IPS-20b (cell line): ENCODE measurements around the gene S1PR5.
A peak's percentile ranks its signal among the peaks of the same experiment; 100 is the strongest.

Experiments used
- H3K27ac ChIP-seq: one replicate; pipeline ENCODE4 v1.5.1; 2013; ENCODE audit warnings: low read length
- H3K27me3 ChIP-seq: 2 replicates; pipeline ENCODE4 v1.6.1; 2013; ENCODE audit warnings: mild to moderate bottlenecking, low read length, inconsistent platforms; ENCODE audit not compliant: insufficient read depth
- H3K36me3 ChIP-seq: 2 replicates; pipeline ENCODE4 v1.6.1; 2013; ENCODE audit warnings: low read depth, mild to moderate bottlenecking, inconsistent platforms, low read length, moderate library complexity; ENCODE audit not compliant: insufficient read depth
- H3K4me1 ChIP-seq: 2 replicates; pipeline ENCODE4 v1.6.1; 2013; ENCODE audit warnings: mild to moderate bottlenecking, control low read depth, inconsistent platforms, low read length, moderate library complexity; ENCODE audit not compliant: insufficient read depth
- H3K4me3 ChIP-seq: 2 replicates; pipeline ENCODE4 v1.5.1; 2013; ENCODE audit warnings: mild to moderate bottlenecking, low read length, inconsistent platforms
- H3K9ac ChIP-seq: 2 replicates; pipeline ENCODE4 v1.6.1; 2013; ENCODE audit warnings: low read depth, mild to moderate bottlenecking, inconsistent platforms, low read length, moderate library complexity
- H3K9me3 ChIP-seq: 2 replicates; pipeline ENCODE4 v1.6.1; 2013; ENCODE audit warnings: mild to moderate bottlenecking, low read depth, low read length, inconsistent platforms; ENCODE audit not compliant: insufficient read depth

S1PR5 gene, protein sequence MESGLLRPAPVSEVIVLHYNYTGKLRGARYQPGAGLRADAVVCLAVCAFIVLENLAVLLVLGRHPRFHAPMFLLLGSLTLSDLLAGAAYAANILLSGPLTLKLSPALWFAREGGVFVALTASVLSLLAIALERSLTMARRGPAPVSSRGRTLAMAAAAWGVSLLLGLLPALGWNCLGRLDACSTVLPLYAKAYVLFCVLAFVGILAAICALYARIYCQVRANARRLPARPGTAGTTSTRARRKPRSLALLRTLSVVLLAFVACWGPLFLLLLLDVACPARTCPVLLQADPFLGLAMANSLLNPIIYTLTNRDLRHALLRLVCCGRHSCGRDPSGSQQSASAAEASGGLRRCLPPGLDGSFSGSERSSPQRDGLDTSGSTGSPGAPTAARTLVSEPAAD

DNA sequence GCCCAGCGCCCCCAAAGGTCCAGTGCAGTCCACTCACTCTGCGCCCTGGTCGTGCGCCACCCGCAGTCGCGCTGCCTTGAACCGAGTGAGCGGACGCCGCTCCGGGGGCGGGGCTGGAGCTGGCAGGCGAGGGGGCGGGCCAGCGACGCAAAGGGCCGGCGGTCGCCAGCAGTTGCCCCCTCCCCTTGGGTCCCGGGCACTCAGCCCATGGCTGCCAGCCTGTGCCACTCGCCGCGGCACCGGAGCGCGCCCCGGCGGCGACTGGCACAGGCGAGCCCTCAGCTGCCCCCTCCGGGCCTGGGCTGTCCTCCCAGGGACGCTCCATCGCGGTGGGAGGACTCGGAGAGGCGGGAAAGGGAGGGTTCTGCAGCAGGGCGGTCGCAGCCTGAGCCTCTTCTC is at the start of gene S1PR5:
Gene S1PR5, minus strand, starts transcription at position 87 of the 399 bp plus-strand sequence. CDS start 2,436 bp downstream, outside the sequence.
- Histone ChIP-seq H3K9ac (no peak within 1 kb of the TSS), H3K27ac (no peak within 1 kb of the TSS), H3K36me3 (no peaks in the 10 kb centered on the region), H3K9me3 (no peaks in the 10 kb centered on the region), H3K4me3 (peak within 1 kb of the TSS; percentile 65), H3K4me1 (0 out of 2 replicates have a peak, but pooled peaks cover 4% of the 10 kb centered on the region), H3K27me3 (peaks cover 81% of the 10 kb centered on the region)

GRCh38 chr19:10566658-10567410 is 49.6 kb upstream of the S1PR5 start:
- peaks cover 6% of the 10 kb centered on the region for H3K36me3 ChIP-seq
- no peak overlapping the region; the same call in 1 of the 2 replicates for H3K4me3 ChIP-seq
- peaks cover 18% of the 10 kb centered on the region for H3K27me3 ChIP-seq
- no peak overlapping the region for H3K9ac ChIP-seq
- H3K4me1 ChIP-seq: peaks cover 6% of the 10 kb centered on the region; the same call in 1 of the 2 replicates
- H3K9me3 ChIP-seq: no peaks in the 10 kb centered on the region
- H3K27ac ChIP-seq: no peak overlapping the region

DNA sequence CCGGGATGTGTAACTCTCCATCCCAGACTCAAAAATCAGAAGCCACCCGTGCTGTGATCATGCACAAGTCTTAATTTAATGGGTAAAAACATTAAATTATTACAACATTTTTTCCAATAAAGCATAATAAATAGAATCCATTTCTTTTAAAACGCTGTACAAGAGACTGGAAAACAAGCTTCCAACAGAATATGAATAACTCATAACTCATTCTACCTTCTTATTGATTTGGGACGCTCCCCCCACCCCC is 49.1 kb upstream of the S1PR5 start:
- no peak overlapping the region for H3K9ac ChIP-seq
- H3K27ac ChIP-seq: no peak overlapping the region
- H3K4me3 ChIP-seq: peak overlapping the region; percentile 85
- H3K9me3 ChIP-seq: no peaks in the 10 kb centered on the region
- H3K4me1 ChIP-seq: peaks cover 6% of the 10 kb centered on the region; the same call in 1 of the 2 replicates
- peaks cover 11% of the 10 kb centered on the region for H3K36me3 ChIP-seq
- peaks cover 18% of the 10 kb centered on the region for H3K27me3 ChIP-seq

DNA sequence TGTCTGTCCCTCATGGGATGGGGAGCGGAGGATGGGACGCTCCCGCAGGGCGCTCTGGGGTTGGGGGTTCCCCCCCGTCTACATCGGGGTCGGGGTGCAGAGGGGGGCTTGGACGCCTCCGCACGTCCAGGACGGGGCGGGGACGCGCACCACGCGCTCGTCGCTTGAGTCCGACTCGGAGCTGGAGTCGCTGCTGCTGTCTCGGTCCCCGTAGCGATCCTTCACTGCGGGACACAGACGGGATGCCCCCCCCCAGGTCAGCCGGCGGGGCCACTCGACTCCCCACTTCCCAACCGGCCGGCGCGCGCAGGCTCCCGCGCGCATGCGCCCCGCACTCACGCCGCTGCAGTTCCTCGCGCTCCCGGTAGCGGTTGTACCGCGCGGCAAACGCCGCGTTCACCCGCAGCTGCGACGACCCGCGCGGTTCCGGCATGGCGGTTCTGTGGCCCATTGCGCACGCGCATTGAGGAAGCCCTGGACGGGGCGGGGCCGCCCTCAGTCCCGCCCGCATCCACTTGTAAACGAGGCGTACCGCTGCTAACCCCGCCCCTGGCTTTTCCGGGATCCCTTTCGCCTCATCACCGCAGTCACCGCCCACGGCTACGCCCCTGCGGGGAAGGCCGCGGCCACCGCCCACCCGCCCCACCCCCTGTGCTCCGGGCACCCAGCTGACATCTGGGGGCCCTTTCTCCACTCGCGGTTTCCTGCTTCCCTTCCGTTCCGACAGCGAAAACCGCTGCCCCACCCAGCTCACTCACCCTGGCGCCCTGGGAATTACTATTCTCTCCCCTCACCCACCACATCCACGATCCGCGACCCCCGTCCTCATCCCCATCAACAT is 48.5 kb upstream of the S1PR5 start, which contains the start of gene KRI1:
Gene KRI1, minus strand, starts transcription at position 444 of the 841 bp plus-strand sequence. Its CDS starts 11 bp downstream, at position 433.
- H3K9me3 ChIP-seq: no peaks in the 10 kb centered on the region
- peak within 1 kb of the TSS; percentile 3 for H3K27ac ChIP-seq
- peaks cover 17% of the 10 kb centered on the region for H3K36me3 ChIP-seq
- H3K9ac ChIP-seq: peak within 1 kb of the TSS; percentile 93
- peaks cover 6% of the 10 kb centered on the region; the same call in 1 of the 2 replicates for H3K4me1 ChIP-seq
- H3K27me3 ChIP-seq: peaks cover 18% of the 10 kb centered on the region
- peak within 1 kb of the TSS; percentile 85 for H3K4me3 ChIP-seq

DNA sequence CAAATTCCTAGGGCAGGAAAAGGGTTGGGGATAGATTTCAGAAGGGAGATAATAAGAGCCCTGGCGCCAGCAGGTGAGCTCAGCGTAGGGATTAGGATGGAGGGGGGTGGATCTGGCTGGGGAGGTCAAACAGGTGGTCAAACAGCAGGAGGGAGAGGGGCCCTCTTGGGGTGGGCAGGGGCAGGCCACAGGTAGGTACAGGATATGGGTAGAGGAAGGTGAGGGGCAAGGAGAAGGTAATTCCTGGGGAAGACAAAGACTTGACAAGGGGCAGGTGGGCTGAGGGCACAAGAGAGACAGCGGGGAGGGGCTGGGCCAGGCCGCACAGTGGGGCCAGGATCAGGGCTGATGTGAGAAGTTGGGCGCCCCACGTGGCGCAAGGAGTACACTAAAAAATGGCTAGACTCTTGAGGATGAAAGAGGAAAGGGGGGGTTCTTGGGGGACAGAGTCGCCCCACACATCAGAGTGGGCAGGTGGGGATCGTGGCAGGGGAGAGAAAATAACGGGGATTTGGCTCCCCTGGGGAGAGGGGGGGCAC is 47.9 kb upstream of the S1PR5 start:
- peak overlapping the region; percentile 3 for H3K27ac ChIP-seq
- peaks cover 18% of the 10 kb centered on the region for H3K27me3 ChIP-seq
- H3K4me1 ChIP-seq: peaks cover 6% of the 10 kb centered on the region; the same call in 1 of the 2 replicates
- H3K4me3 ChIP-seq: peak overlapping the region; percentile 85
- peaks cover 24% of the 10 kb centered on the region for H3K36me3 ChIP-seq
- no peaks in the 10 kb centered on the region for H3K9me3 ChIP-seq
- H3K9ac ChIP-seq: peak overlapping the region; percentile 93

GRCh38 chr19:10562609-10563008 is 45.4 kb upstream of the S1PR5 start:
- Histone ChIP-seq H3K27ac (no peak overlapping the region), H3K4me1 (peaks cover 3% of the 10 kb centered on the region; the same call in 1 of the 2 replicates), H3K27me3 (peaks cover 12% of the 10 kb centered on the region), H3K9ac (no peak overlapping the region), H3K9me3 (no peaks in the 10 kb centered on the region), H3K4me3 (no peak overlapping the region), H3K36me3 (peaks cover 47% of the 10 kb centered on the region)

- Histone ChIP-seq H3K27me3 (no peaks in the 10 kb centered on the region), H3K4me1 (no peaks in the 10 kb centered on the region; the same call in 1 of the 2 replicates), H3K27ac (no peak overlapping the region), H3K9me3 (no peaks in the 10 kb centered on the region), H3K4me3 (no peak overlapping the region), H3K9ac (no peak overlapping the region), H3K36me3 (peaks cover 70% of the 10 kb centered on the region)
These were observed 42.9 kb upstream of the S1PR5 start for GRCh38 chr19:10560154-10560553.

DNA sequence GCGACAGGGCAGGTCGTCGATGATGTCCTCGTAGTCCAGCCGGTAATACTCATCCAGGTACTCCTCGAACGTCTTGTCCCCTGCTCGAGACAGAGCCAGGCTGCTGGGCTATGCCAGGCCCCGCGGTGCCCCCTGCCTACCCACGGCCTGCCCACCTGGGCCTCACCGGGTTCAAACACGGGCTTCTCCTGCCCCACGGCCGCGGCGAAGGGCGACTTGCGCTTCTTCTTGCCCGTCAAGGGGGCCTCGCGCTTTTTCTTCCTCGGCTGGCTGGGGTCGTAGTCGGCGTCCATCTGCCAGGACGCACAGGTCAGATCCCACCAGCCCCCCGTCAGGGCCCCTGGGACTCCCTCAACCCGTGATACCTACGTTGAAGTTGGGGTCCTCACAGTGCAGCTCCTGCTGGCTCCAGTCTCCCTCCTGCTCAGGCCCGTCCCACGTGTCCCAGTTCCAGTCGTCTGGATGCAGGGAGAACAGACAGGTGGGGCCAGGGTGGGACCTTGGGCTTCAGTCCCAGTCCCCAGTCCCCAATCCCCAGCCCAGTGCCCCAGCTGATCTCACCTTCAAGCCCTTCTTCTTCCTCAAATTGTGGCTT is 40.5 kb upstream of the S1PR5 start:
- H3K4me1 ChIP-seq: no peaks in the 10 kb centered on the region
- no peaks in the 10 kb centered on the region for H3K9me3 ChIP-seq
- no peak overlapping the region for H3K4me3 ChIP-seq
- no peak overlapping the region for H3K9ac ChIP-seq
- H3K27me3 ChIP-seq: no peaks in the 10 kb centered on the region
- H3K36me3 ChIP-seq: peaks cover 93% of the 10 kb centered on the region
- no peak overlapping the region for H3K27ac ChIP-seq

GRCh38 chr19:10555610-10555973 is 38.3 kb upstream of the S1PR5 start:
- Histone ChIP-seq H3K27ac (no peak overlapping the region), H3K4me1 (no peaks in the 10 kb centered on the region), H3K4me3 (no peak overlapping the region), H3K9ac (no peak overlapping the region), H3K27me3 (no peaks in the 10 kb centered on the region), H3K36me3 (peaks cover 90% of the 10 kb centered on the region), H3K9me3 (no peaks in the 10 kb centered on the region)

GRCh38 chr19:10554760-10555609 is 37.7 kb upstream of the S1PR5 start:
- H3K4me3 ChIP-seq: no peak overlapping the region
- no peak overlapping the region for H3K9ac ChIP-seq
- peaks cover 90% of the 10 kb centered on the region for H3K36me3 ChIP-seq
- no peaks in the 10 kb centered on the region for H3K9me3 ChIP-seq
- no peaks in the 10 kb centered on the region for H3K4me1 ChIP-seq
- H3K27ac ChIP-seq: no peak overlapping the region
- H3K27me3 ChIP-seq: no peaks in the 10 kb centered on the region
